Fibroblast of the conjunctiva (primary cell): Measurements from ENCODE around the gene RSPH9.

Experiments
- DNase-seq: peaks from one replicate; pipeline ENCODE4 v3.0.0-alpha.2; 2010; ENCODE audit warnings: low read depth

Gene RSPH9

DNA sequence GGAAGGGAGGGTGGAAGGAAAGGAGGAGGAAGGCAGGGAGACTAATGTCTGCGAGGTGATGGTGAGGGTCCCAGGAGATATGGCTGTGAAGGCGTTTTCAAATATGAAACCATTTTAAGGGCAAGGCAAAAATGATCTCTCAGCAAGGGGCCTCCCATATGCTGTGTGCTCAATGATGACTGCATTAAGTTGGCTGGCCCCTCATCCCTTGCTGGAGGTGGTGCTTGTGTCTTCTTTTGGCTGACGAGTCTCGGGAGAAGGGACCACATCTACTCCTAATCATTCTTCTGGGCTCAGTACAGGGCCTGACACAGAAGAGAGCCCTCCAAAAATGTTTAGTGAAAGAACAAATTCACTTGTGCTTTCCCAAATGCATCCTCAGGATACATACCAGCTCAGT lies 65.7 kb downstream of the RSPH9 start:
- no peak for DNase-seq

DNA sequence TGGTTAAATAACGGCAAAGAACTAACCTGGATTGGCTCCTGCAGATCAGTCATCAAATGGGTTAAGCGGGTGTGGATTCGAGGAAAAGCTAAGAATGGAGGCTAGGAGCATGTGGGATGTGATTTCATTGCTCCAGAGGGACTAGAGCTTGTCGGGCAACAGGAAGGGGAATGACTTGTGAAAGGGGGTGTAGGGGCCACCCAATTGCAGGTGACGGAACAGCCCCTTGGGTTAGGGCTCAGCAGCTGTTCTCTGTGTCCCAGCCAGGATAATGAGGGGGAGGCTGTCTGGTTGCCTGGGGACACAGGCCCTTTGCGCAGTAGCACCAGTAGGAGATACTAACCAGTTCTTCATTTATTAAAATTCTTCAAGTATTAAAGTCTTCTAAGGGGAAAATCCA lies 67.7 kb downstream of the RSPH9 start:
- DNase-seq = no peak

GRCh38 chr6:43713643-43714310 lies 68.9 kb downstream of the RSPH9 start:
- no peak for DNase-seq

DNA sequence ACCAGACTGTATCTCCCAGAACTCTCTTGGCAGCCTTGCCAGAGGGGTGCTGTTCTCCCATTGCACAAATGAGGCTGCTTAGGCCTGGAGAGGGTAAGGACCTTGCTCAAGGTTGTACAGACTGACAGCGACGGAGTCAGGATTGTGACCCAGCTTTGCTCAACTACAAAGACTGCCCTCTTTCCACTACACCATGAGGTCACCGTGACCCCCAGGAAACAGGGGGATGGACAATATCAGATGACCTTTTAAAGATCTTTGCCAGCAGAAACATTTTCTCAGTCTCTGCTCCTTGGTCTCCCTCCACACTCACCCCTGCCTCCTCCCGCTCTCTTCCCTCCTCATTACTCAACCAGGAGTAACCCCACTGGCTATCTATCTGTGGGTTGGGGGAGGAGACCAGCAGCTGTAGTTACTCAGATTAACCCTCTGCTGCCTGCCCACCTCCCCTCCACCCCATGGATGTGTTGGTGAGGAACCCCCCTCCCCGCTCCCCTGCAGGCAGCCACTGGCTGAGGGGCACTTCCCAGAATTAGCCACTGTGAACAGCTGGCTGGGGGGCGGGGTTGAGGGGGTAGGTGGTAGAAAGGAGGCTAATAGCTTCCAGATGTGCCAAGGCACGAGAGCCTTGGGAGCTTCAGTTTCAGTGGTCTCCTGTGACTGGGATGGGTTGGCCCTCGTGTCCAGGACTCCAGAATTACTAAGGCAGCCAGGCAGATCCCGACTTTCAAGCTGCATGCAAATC lies 69.6 kb downstream of the RSPH9 start:
- peak; percentile 72 for DNase-seq

GRCh38 chr6:43715056-43715788 lies 70.4 kb downstream of the RSPH9 start:
- DNase-seq = no peak

DNA sequence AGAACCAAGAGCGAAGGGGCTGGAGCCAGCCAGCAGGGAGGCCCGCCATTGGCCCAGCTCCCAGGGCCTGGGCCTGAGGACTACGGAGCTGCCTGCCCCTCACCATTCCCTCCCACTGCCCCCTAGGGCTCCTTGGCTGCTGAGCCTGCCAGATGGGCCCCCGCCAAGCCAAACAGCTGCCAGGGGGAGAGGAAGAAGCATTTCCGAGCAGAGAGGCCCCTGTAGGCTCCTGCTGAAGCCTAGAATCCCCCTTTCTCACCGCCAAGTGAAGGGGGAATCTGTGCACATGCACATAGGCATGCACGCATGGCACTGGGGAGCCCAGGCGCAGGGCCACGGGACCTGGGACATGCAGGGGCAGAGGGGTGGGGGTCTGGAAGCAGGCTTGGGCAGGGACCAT lies 71.3 kb downstream of the RSPH9 start:
- peak; percentile 55 for DNase-seq

DNA sequence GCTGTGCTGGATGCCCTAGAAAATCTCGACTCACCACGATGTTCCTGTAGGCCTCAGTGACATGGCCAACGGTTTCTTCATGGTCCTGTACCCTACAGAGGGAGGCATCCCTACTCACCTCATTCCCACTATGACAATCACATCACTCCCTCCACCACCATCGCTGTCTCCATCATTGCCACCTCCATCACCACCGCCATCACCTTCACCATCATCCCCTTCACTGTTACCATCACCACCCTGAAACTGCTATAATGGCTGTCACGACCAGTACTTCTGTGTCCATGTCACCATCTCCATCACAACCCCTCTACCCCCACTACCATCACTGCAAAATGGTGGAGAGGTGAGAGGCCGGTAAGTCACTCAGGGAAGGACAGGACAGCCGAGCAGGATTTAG lies 72.6 kb downstream of the RSPH9 start:
- DNase-seq = no peak

DNA sequence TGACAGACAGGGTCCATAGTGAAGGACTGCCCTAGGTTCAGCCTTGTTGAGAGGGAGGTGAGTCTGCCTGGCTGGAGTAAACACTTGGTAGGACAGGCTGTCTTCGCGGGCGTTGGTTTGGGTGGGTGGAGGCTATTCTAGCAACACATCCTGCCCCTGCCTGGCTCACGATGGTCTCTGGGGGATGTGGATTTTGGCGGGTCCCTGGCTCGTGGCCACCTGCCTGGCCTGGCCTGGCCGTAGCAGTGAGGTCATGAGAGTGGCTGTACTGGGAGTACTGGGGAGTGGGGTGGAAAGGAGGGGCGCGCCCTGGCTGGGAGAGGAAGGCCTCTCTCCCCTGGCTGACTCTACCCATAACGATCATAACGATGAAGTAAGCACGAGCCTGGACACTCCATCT lies 73.0 kb downstream of the RSPH9 start:
- no peak for DNase-seq

- DNase-seq = no peak
Observed at GRCh38 chr6:43718387-43719105, 73.7 kb downstream of the RSPH9 start.

- no peak for DNase-seq
Observed at GRCh38 chr6:43719511-43719910, 74.7 kb downstream of the RSPH9 start.

GRCh38 chr6:43720999-43721398 lies 76.2 kb downstream of the RSPH9 start:
- DNase-seq = no peak
